K562 (cell line): Measurements from ENCODE around the gene IQCE. TPM values are rescaled to one million over a fixed set of nuclear protein-coding genes. Genes with fewer than 3 reads are reported as not detected.

Experiments used
- ATAC-seq: fragments of 200-7000 bp; cut with Tn5 transposase; 3 replicates; pipeline ENCODE4 v1.9.1; 2020; ENCODE audit warnings: moderate library complexity
- BruUV-seq: library from RNA; stranded (reverse); fragments of 400-500 nt; replicated peaks from 2 replicates; lab custom pipeline; 2021; lab: Mats Ljungman, UMichigan
- CTCF ChIA-PET: fragments of 300-600 bp; formaldehyde crosslinking; extraction: SDS; loops from one replicate; lab custom pipeline; 2021; ENCODE audit warnings: low intra/inter-chr PET ratio; lab: Yijun Ruan, JAX
- POLR2A ChIA-PET: fragments of 300-600, 350-650 bp; sonication (Branson Sonifier 250); formaldehyde crosslinking; extraction: SDS; loops from one replicate; lab custom pipeline; 2021; ENCODE audit warnings: antibody characterized with exemption, inconsistent platforms; lab: Yijun Ruan, JAX
- DNase-seq, 4 experiments: peaks; one replicate each; pipeline versions ENCODE4 v3.0.0 to v3.0.0-alpha.2; 2011 to 2018; ENCODE audit warnings: low spot score in 3 of 4, mixed read lengths in 3 of 4; ENCODE audit errors: extremely low read depth in 1 of 4
- FAIRE-seq: peaks from 2 replicates; lab custom pipeline; 2011; peaks lifted over from hg19 to GRCh38; lab: Jason Lieb, UNC
- H2AFZ ChIP-seq: 2 replicates; pipeline ENCODE4 v1.6.0; 2011; ENCODE audit warnings: low read depth, low read length, control low read depth, inconsistent platforms
- H3K27ac ChIP-seq: fragments of 200-600 bp; 3 replicates; pipeline ENCODE4 v1.8.0; 2011; ENCODE audit warnings: low read depth, mild to moderate bottlenecking, control low read depth, inconsistent platforms, low read length, moderate library complexity, mixed read lengths; ENCODE audit errors: extremely low read depth
- H3K27me3 ChIP-seq, 2 experiments: fragments of 300-600 bp in 1 of 2; 2 replicates in 1 of 2; 3 replicates in 1 of 2; pipeline versions ENCODE4 v1.6.0 to v1.8.0; 2011; ENCODE audit warnings: inconsistent platforms in 2 of 2, low read length in 2 of 2, mild to moderate bottlenecking in 1 of 2, mixed read lengths in 1 of 2, moderate library complexity in 1 of 2; ENCODE audit not compliant: control insufficient read depth in 2 of 2, insufficient read depth in 2 of 2
- H3K36me3 ChIP-seq: fragments of 300-600 bp; 3 replicates; pipeline ENCODE4 v1.8.0; 2011; ENCODE audit warnings: mild to moderate bottlenecking, low read length, inconsistent platforms; ENCODE audit not compliant: control insufficient read depth, insufficient read depth
- H3K4me1 ChIP-seq, 2 experiments: fragments of 200-600 bp in 1 of 2; replicated peaks in 1 of 2; 2 replicates in 1 of 2; 3 replicates in 1 of 2; pipeline versions ENCODE4 v1.5.1 to v1.8.0; 2011; ENCODE audit warnings: inconsistent platforms in 2 of 2, low read length in 2 of 2, mild to moderate bottlenecking in 1 of 2, mixed read lengths in 1 of 2, moderate library complexity in 1 of 2; ENCODE audit not compliant: control insufficient read depth in 2 of 2, insufficient read depth in 2 of 2
- H3K4me2 ChIP-seq: 2 replicates; pipeline ENCODE4 v1.6.1; 2011; ENCODE audit warnings: low read length, control low read depth, inconsistent platforms, mixed read lengths; ENCODE audit not compliant: insufficient read depth
- H3K4me3 ChIP-seq: fragments of 200-600 bp; sonication (generic), shearing (Covaris generic); 2 replicates; pipeline ENCODE4 v1.5.1; 2016; ENCODE audit warnings: control low read depth, inconsistent platforms
- H3K79me2 ChIP-seq: fragments of 200-600 bp; 3 replicates; pipeline ENCODE4 v1.8.0; 2011; ENCODE audit warnings: low read length, inconsistent platforms; ENCODE audit not compliant: control insufficient read depth, insufficient read depth
- H3K9ac ChIP-seq, 2 experiments: 2 replicates each; pipeline versions ENCODE4 v1.6.0 to v1.6.1; 2011; ENCODE audit warnings: low read depth in 2 of 2, low read length in 2 of 2, control low read depth in 1 of 2, inconsistent platforms in 1 of 2, mild to moderate bottlenecking in 1 of 2, mixed read lengths in 1 of 2; ENCODE audit not compliant: insufficient read depth in 1 of 2
- H3K9me1 ChIP-seq: one replicate; pipeline ENCODE4 v1.6.0; 2011; ENCODE audit warnings: inconsistent platforms, mild to moderate bottlenecking, low read length, moderate library complexity; ENCODE audit not compliant: control insufficient read depth, insufficient read depth
- H3K9me3 ChIP-seq: replicated peaks from 2 replicates; pipeline ENCODE4 v1.5.1; 2011; ENCODE audit warnings: low read depth, low read length, inconsistent platforms; ENCODE audit not compliant: control insufficient read depth, insufficient read depth
- H4K20me1 ChIP-seq: replicated peaks from 2 replicates; pipeline ENCODE4 v1.6.1; 2011; ENCODE audit warnings: low read length, inconsistent platforms, mixed read lengths; ENCODE audit not compliant: control insufficient read depth, insufficient read depth
- CTCF ChIP-seq, 3 experiments: IDR thresholded peaks in 2 of 3; conservative IDR thresholded peaks in 1 of 3; 2 replicates each; pipeline ENCODE4 v1.5.1; 2011 to 2012; ENCODE audit warnings: low read length in 3 of 3, mild to moderate bottlenecking in 3 of 3, control low read depth in 2 of 3, improper control_type of control experiment in 1 of 3, inconsistent platforms in 1 of 3, low read depth in 1 of 3, mixed read lengths in 1 of 3, moderate library complexity in 1 of 3; ENCODE audit not compliant: insufficient read depth in 2 of 3
- E2F6 ChIP-seq, 2 experiments: IDR thresholded peaks; 2 replicates each; pipeline ENCODE4 v1.6.1; 2011; ENCODE audit warnings: borderline replicate concordance in 1 of 2, control low read depth in 1 of 2, low read depth in 1 of 2, low read length in 1 of 2, mild to moderate bottlenecking in 1 of 2, mixed read lengths in 1 of 2, moderate library complexity in 1 of 2; ENCODE audit not compliant: insufficient read depth in 1 of 2, insufficient read length in 1 of 2, poor library complexity in 1 of 2, severe bottlenecking in 1 of 2; ENCODE audit errors: extremely low read depth in 1 of 2
- FOSL1 ChIP-seq: fragments of 200-800 bp; sonication (Bioruptor generic); conservative IDR thresholded peaks from 2 replicates; pipeline ENCODE4 v1.6.1; 2016; ENCODE audit warnings: missing genetic modification characterization, missing compliant biosample characterization
- FOXA3 ChIP-seq, 2 experiments: fragments of 450-650 bp in 1 of 2; sonication (generic) in 1 of 2; formaldehyde crosslinking; IDR thresholded peaks in 1 of 2; conservative IDR thresholded peaks in 1 of 2; 2 replicates each; pipeline versions ENCODE4 v1.4.0 to v1.8.0; 2020 to 2022; ENCODE audit warnings: mild to moderate bottlenecking in 2 of 2, missing genetic modification reagents in 1 of 2
- GATAD2A ChIP-seq: fragments of 450-650 bp; IDR thresholded peaks from 2 replicates; pipeline ENCODE4 v1.6.1; 2017
- HDAC1 ChIP-seq, 2 experiments: fragments of 450-650 bp; IDR thresholded peaks; 2 replicates each; pipeline ENCODE4 v1.6.1; 2016 to 2017; ENCODE audit warnings: inconsistent platforms in 1 of 2, mild to moderate bottlenecking in 1 of 2, moderate library complexity in 1 of 2
- HNRNPK ChIP-seq: fragments of 200-400 bp; formaldehyde crosslinking; IDR thresholded peaks from one replicate; pipeline ENCODE4 v1.6.1; 2018; ENCODE audit warnings: mild to moderate bottlenecking, low read depth, low read length; ENCODE audit not compliant: poor library complexity, severe bottlenecking
- RBM25 ChIP-seq: fragments of 200-400 bp; formaldehyde crosslinking; IDR thresholded peaks from 2 replicates; pipeline ENCODE4 v1.6.1; 2018; ENCODE audit warnings: low read length, low read depth, moderate library complexity; ENCODE audit not compliant: severe bottlenecking
- TEAD1 ChIP-seq, 2 experiments: fragments of 450-650 bp in 1 of 2; sonication (generic) in 1 of 2; formaldehyde crosslinking; IDR thresholded peaks; 2 replicates each; pipeline versions ENCODE4 v1.4.0 to v1.8.0; 2020 to 2022; ENCODE audit warnings: mild to moderate bottlenecking in 2 of 2, missing genetic modification reagents in 1 of 2
- TEAD4 ChIP-seq, 2 experiments: sonication (generic) in 1 of 2; formaldehyde crosslinking in 1 of 2; IDR thresholded peaks; 2 replicates each; pipeline versions ENCODE4 v1.6.1 to v1.8.0; 2012 to 2022; ENCODE audit warnings: borderline replicate concordance in 1 of 2, inconsistent platforms in 1 of 2, low read length in 1 of 2, mild to moderate bottlenecking in 1 of 2, missing genetic modification reagents in 1 of 2
- ZC3H4 ChIP-seq: sonication (generic); formaldehyde crosslinking; IDR thresholded peaks from 2 replicates; pipeline ENCODE4 v1.9.0; 2021; ENCODE audit warnings: missing genetic modification reagents, borderline replicate concordance
- ZNF584 ChIP-seq: fragments of 200-800 bp; sonication (Bioruptor generic); IDR thresholded peaks from 2 replicates; pipeline ENCODE4 v1.6.1; 2016; ENCODE audit warnings: low read depth, mild to moderate bottlenecking, missing genetic modification characterization, missing compliant biosample characterization
- ZNF589 ChIP-seq: fragments of 200-800 bp; sonication (Bioruptor generic); IDR thresholded peaks from 2 replicates; pipeline ENCODE4 v1.6.1; 2016; ENCODE audit warnings: low read depth, missing genetic modification characterization, missing compliant biosample characterization
- ZNF707 ChIP-seq: fragments of 250-450 bp; sonication (Bioruptor Pico); conservative IDR thresholded peaks from 2 replicates; pipeline ENCODE4 v1.8.0; 2022; ENCODE audit warnings: inconsistent platforms, mild to moderate bottlenecking, moderate library complexity
- ZNF740 ChIP-seq, 3 experiments: fragments of 200-800 bp in 1 of 3; sonication (Bioruptor generic) in 1 of 3; sonication (generic) in 1 of 3; formaldehyde crosslinking in 1 of 3; IDR thresholded peaks; 2 replicates each; pipeline versions ENCODE4 v1.6.1 to v1.8.0; 2016 to 2022; ENCODE audit warnings: mild to moderate bottlenecking in 2 of 3, missing compliant biosample characterization in 2 of 3, missing genetic modification characterization in 2 of 3, missing genetic modification reagents in 1 of 3
- WGBS: fragments of 100-300 bp; shearing (Covaris generic); methylation state at CpG from one replicate; pipeline ENCODE4 v1.1.6; 2016; ENCODE audit warnings: low coverage, mixed read lengths; ENCODE audit not compliant: insufficient coverage; ENCODE audit errors: missing lambda C conversion rate; 5-methylcytosine and 5-hydroxymethylcytosine counted together
- in situ Hi-C: fragments of 300-500 bp; cut with MboI; formaldehyde crosslinking; loops from 4 replicates; pipeline ENCODE4 v1.15.0; 2018; ENCODE audit warnings: inconsistent platforms, mixed read lengths
- intact Hi-C: fragments of 100-400 bp; cut with micrococcal nuclease; formaldehyde crosslinking; loops from 2 replicates; pipeline ENCODE4 v1.14.2; 2022
- polyA plus RNA-seq, 8 experiments: library from polyadenylated mRNA; depleted of rRNA in 4 of 8; stranded (reverse) in 5 of 8; unstranded in 3 of 8; fragments of >200 nt; fragmentation: Nextera tagmentation in 2 of 8; fragmentation: Illumina TruSeq in 1 of 8; extraction: Ambion mirVana in 2 of 8; extraction: Trizol in 1 of 8; gene quantifications; 2 replicates each; pipeline versions ENCODE4 v1.2.1 to v1.2.3, GENCODE V29; 2011 to 2014; ENCODE audit warnings: inconsistent platforms in 1 of 8, missing spikeins in 1 of 8
- total RNA-seq, 7 experiments: library from RNA; depleted of rRNA in 6 of 7; stranded (reverse); fragments of >200 nt in 6 of 7; fragmentation: Illumina TruSeq in 2 of 7; extraction: Trizol in 2 of 7; gene quantifications; 2 replicates each; pipeline versions ENCODE4 v1.2.1 to v1.2.3, GENCODE V29; 2011 to 2021; ENCODE audit warnings: low replicate concordance in 1 of 7

Gene IQCE
- total and polyA plus RNA-seq, 9 of the 15 experiments (the other 6 are each of a cell fraction or from before 2014, with no cell fraction given): 0.18 to 8.5 (median 4.2) TPM

DNA sequence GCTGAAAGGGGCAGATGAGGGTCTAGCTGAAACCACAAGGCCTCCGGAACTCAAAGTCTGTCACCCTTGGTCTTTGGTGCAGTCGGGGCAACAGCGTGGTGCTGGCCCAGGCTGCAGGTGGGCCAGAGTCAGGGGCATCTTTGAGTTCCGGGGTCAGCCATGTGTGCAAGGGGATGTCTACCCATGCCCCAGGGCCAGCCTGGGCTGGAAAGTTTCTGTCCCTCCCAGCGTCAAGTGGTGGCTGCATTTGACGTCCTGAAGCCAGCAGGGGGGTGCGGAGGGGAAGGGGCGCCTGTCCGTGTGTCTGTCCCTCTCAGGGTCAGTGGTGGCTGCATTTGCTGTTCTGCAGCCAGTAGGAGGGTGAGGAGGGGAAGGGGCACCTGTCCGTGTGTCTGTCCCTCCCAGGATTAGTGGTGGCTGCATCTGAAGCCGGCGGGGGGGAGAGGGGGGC lies 4.1 kb upstream of the IQCE start:
- peak in 1 of 2 experiments; percentile 11 for TF ChIP-seq E2F6 (IDR thresholded peaks at IDR 0.05; ENCODE audit: borderline replicate concordance in 1 of 2, extremely low read depth in 1 of 2, insufficient read depth in 1 of 2, insufficient read length in 1 of 2, low read depth in 1 of 2, low read length in 1 of 2, poor library complexity in 1 of 2, severe bottlenecking in 1 of 2)
- TF ChIP-seq FOXA3 (CRISPR knock-in tag; conservative IDR thresholded peaks at IDR 0.05 in 1 of 2, IDR thresholded peaks at IDR 0.05 in 1 of 2): 0 out of 4 replicates have a peak, but pooled peaks of 1 of the 2 experiments have one; percentile 52
- TF ChIP-seq ZNF707: no peak
- TF ChIP-seq CTCF (IDR thresholded peaks at IDR 0.05 in 2 of 3, conservative IDR thresholded peaks at IDR 0.05 in 1 of 3; ENCODE audit: insufficient read depth in 2 of 3, low read depth in 1 of 3, low read length in 3 of 3): peak in 2 of 3 experiments; percentile 4; a peak in 1 of 6 replicates
- no peak for TF ChIP-seq RBM25
- 0 out of 4 replicates have a peak, but pooled peaks of 1 of the 2 experiments have one; percentile 32 for TF ChIP-seq TEAD1 (CRISPR knock-in tag; IDR thresholded peaks at IDR 0.05)
- TF ChIP-seq FOSL1 (tag): no peak
- TF ChIP-seq GATAD2A: no peak
- TF ChIP-seq HNRNPK: no peak
- no peak for TF ChIP-seq TEAD4 (IDR thresholded peaks at IDR 0.05; ENCODE audit: low read length)
- no peak for TF ChIP-seq TEAD4 (CRISPR knock-in tag; IDR thresholded peaks at IDR 0.05; ENCODE audit: borderline replicate concordance)
- TF ChIP-seq ZNF589: no peak
- TF ChIP-seq ZNF740 (CRISPR knock-in tag; IDR thresholded peaks at IDR 0.05): peak; percentile 10; the same call in 1 of the 2 replicates
- no peak for TF ChIP-seq ZNF740 (tag; IDR thresholded peaks at IDR 0.05)
- TF ChIP-seq ZC3H4 (CRISPR knock-in tag): 0 out of 2 replicates have a peak, but pooled peaks have one; percentile 26
- TF ChIP-seq HDAC1 (IDR thresholded peaks at IDR 0.05): 0 out of 4 replicates have a peak, but pooled peaks of 1 of the 2 experiments have one; percentile 7
- no peak for TF ChIP-seq ZNF584 (CRISPR knock-in tag)
- H3K9me1 ChIP-seq: no peaks in the 10 kb centered on the region
- 4% methylated on average over 10 of the region's 12 CpGs for WGBS
- peaks cover 4% of the 10 kb centered on the region; the same call in 1 of the 2 replicates for H4K20me1 ChIP-seq
- peak overlapping the region; percentile 56; the same call in 1 of the 2 replicates for H2AFZ ChIP-seq
- DNase-seq (peak in 2 of 4 experiments; percentile 38 to 39), ATAC-seq (peak; percentile 19), FAIRE-seq (no peak)
- in situ Hi-C loops (no loop called here), intact Hi-C loops (no loop called here)
- H3K4me1 ChIP-seq: peaks cover 11 to 42% of the 10 kb centered on the region in 2 experiments; a peak in 4 of 5 replicates
- BruUV-seq: TSS peak; percentile 46
- H3K36me3 ChIP-seq: peaks cover 31% of the 10 kb centered on the region
- peak overlapping the region; percentile 97 for H3K4me2 ChIP-seq
- no peaks in the 10 kb centered on the region for H3K27me3 ChIP-seq
- no peaks in the 10 kb centered on the region for H3K9me3 ChIP-seq
- peak overlapping the region; percentile 100 for H3K27ac ChIP-seq
- POLR2A ChIA-PET: interaction anchor here (0.6 kb wide), 1 partner anchor 368 kb away, joined by 3 read pairs; no protein-coding TSS in a partner anchor
- CTCF ChIA-PET: interaction anchor here (0.6 kb wide), 1 partner anchor 57 kb away, joined by 3 read pairs; no protein-coding TSS in a partner anchor
- H3K4me3 ChIP-seq: peak overlapping the region; percentile 99
- peaks cover 40% of the 10 kb centered on the region for H3K79me2 ChIP-seq
- peak overlapping the region; percentile 99 to 100 for H3K9ac ChIP-seq
